ENCODE results near the gene IL1F10.

IL1F10 gene

GRCh38 chr2:113067681-113068080 lies at the start of gene IL1F10:
IL1F10 (plus strand) TSS chr2:113067970; CDS start chr2:113072739, 4,769 bp downstream.
- Mint-ChIP-seq H3K27ac (no peak within 1 kb of the TSS), H3K4me3 (no peak within 1 kb of the TSS)

GRCh38 chr2:113018509-113018908 lies 49.3 kb upstream of the IL1F10 start:
- ATAC-seq (replicated peaks) (no peak), DNase-seq (no peak)
- peaks cover 6 to 8% of the 10 kb centered on the region in 2 donors for H3K36me3 Mint-ChIP-seq
- no peak overlapping the region for H3K27ac Mint-ChIP-seq
- H3K4me1 Mint-ChIP-seq, result no peaks in the 10 kb centered on the region
- peaks cover 49 to 55% of the 10 kb centered on the region in 2 donors for H3K27me3 Mint-ChIP-seq
- no peak overlapping the region for H3K4me3 Mint-ChIP-seq
- H3K9me3 Mint-ChIP-seq, result peaks cover 12 to 15% of the 10 kb centered on the region in 2 donors

More at GRCh38 chr2:113067681-113068080, at the start of gene IL1F10:
- H3K9me3 Mint-ChIP-seq, result peaks cover 0 to 4% of the 10 kb centered on the region in 2 donors
- ATAC-seq (replicated peaks) (no peak), DNase-seq (no peak)
- no peaks in the 10 kb centered on the region for H3K4me1 Mint-ChIP-seq
- H3K27me3 Mint-ChIP-seq, result peaks cover 20 to 31% of the 10 kb centered on the region in 2 donors
- H3K36me3 Mint-ChIP-seq, result no peaks in the 10 kb centered on the region

- DNase-seq (no peak), ATAC-seq (replicated peaks) (peak; percentile 43 to 51)
- H3K4me3 Mint-ChIP-seq, result no peak overlapping the region
- peaks cover 6 to 8% of the 10 kb centered on the region in 2 donors for H3K36me3 Mint-ChIP-seq
- peaks cover 12 to 15% of the 10 kb centered on the region in 2 donors for H3K9me3 Mint-ChIP-seq
- peaks cover 9 to 12% of the 10 kb centered on the region in 2 donors for H3K4me1 Mint-ChIP-seq
- peaks cover 55 to 61% of the 10 kb centered on the region in 2 donors for H3K27me3 Mint-ChIP-seq
- H3K27ac Mint-ChIP-seq, result no peak overlapping the region
Measured at GRCh38 chr2:113021312-113021711, 46.5 kb upstream of the IL1F10 start.

- no peak for DNase-seq
- H3K36me3 Mint-ChIP-seq, result no peaks in the 10 kb centered on the region
- no peak overlapping the region for H3K27ac Mint-ChIP-seq
- H3K9me3 Mint-ChIP-seq, result peaks cover under 1 to 2% of the 10 kb centered on the region in 2 donors
- no peak for ATAC-seq (replicated peaks)
- H3K4me1 Mint-ChIP-seq, result peaks cover 10 to 12% of the 10 kb centered on the region in 2 donors
- H3K27me3 Mint-ChIP-seq, result peaks cover 44 to 53% of the 10 kb centered on the region in 2 donors
- no peak overlapping the region for H3K4me3 Mint-ChIP-seq
Measured at GRCh38 chr2:113024764-113025163, 43.0 kb upstream of the IL1F10 start.

GRCh38 chr2:113025737-113026136 lies 42.0 kb upstream of the IL1F10 start:
- peak; percentile 97 to 98 for ATAC-seq (replicated peaks)
- H3K9me3 Mint-ChIP-seq, result no peaks in the 10 kb centered on the region
- DNase-seq, result peak; percentile 4
- no peak overlapping the region for H3K4me3 Mint-ChIP-seq
- H3K4me1 Mint-ChIP-seq, result peaks cover 10 to 12% of the 10 kb centered on the region in 2 donors
- H3K36me3 Mint-ChIP-seq, result no peaks in the 10 kb centered on the region
- H3K27ac Mint-ChIP-seq, result no peak overlapping the region
- H3K27me3 Mint-ChIP-seq, result peaks cover 47 to 58% of the 10 kb centered on the region in 2 donors

- H3K4me3 Mint-ChIP-seq, result no peak overlapping the region
- H3K36me3 Mint-ChIP-seq, result no peaks in the 10 kb centered on the region
- H3K27me3 Mint-ChIP-seq, result peaks cover 43 to 53% of the 10 kb centered on the region in 2 donors
- H3K9me3 Mint-ChIP-seq, result no peaks in the 10 kb centered on the region
- DNase-seq (no peak), ATAC-seq (replicated peaks) (no peak)
- H3K4me1 Mint-ChIP-seq, result peaks cover 10 to 12% of the 10 kb centered on the region in 2 donors
- no peak overlapping the region for H3K27ac Mint-ChIP-seq
Measured at GRCh38 chr2:113027691-113028090, 40.1 kb upstream of the IL1F10 start.

- Mint-ChIP-seq H3K4me1 (peaks cover 10 to 12% of the 10 kb centered on the region in 2 donors), H3K9me3 (no peaks in the 10 kb centered on the region), H3K4me3 (no peak overlapping the region), H3K27me3 (peaks cover 43 to 51% of the 10 kb centered on the region in 2 donors), H3K27ac (no peak overlapping the region), H3K36me3 (no peaks in the 10 kb centered on the region)
- DNase-seq (no peak), ATAC-seq (replicated peaks) (no peak)
Measured at GRCh38 chr2:113028112-113028511, 39.7 kb upstream of the IL1F10 start.

GRCh38 chr2:113032737-113033136 lies 35.0 kb upstream of the IL1F10 start:
- Mint-ChIP-seq H3K4me1 (peaks cover 0 to 2% of the 10 kb centered on the region in 2 donors), H3K27ac (no peak overlapping the region), H3K27me3 (peaks cover 31 to 41% of the 10 kb centered on the region in 2 donors), H3K36me3 (no peaks in the 10 kb centered on the region), H3K9me3 (no peaks in the 10 kb centered on the region), H3K4me3 (no peak overlapping the region)
- no peak for DNase-seq
- ATAC-seq (replicated peaks), result no peak

GRCh38 chr2:113034016-113034415 lies 33.8 kb upstream of the IL1F10 start:
- H3K4me1 Mint-ChIP-seq, result no peaks in the 10 kb centered on the region
- DNase-seq (no peak), ATAC-seq (replicated peaks) (no peak)
- H3K9me3 Mint-ChIP-seq, result no peaks in the 10 kb centered on the region
- H3K36me3 Mint-ChIP-seq, result no peaks in the 10 kb centered on the region
- no peak overlapping the region for H3K4me3 Mint-ChIP-seq
- H3K27ac Mint-ChIP-seq, result no peak overlapping the region
- peaks cover 36 to 46% of the 10 kb centered on the region in 2 donors for H3K27me3 Mint-ChIP-seq

GRCh38 chr2:113036763-113037162 lies 31.0 kb upstream of the IL1F10 start:
- no peaks in the 10 kb centered on the region for H3K36me3 Mint-ChIP-seq
- H3K27me3 Mint-ChIP-seq, result peaks cover 26 to 46% of the 10 kb centered on the region in 2 donors
- no peak overlapping the region for H3K27ac Mint-ChIP-seq
- ATAC-seq (replicated peaks) (no peak), DNase-seq (no peak)
- H3K4me1 Mint-ChIP-seq, result no peaks in the 10 kb centered on the region
- no peaks in the 10 kb centered on the region for H3K9me3 Mint-ChIP-seq
- no peak overlapping the region for H3K4me3 Mint-ChIP-seq

GRCh38 chr2:113038291-113038690 lies 29.5 kb upstream of the IL1F10 start:
- ATAC-seq (replicated peaks), result no peak
- Mint-ChIP-seq H3K4me1 (no peaks in the 10 kb centered on the region), H3K27ac (no peak overlapping the region)

GRCh38 chr2:113039158-113039557 lies 28.6 kb upstream of the IL1F10 start:
- DNase-seq (no peak), ATAC-seq (replicated peaks) (no peak)
- Mint-ChIP-seq H3K4me1 (no peaks in the 10 kb centered on the region), H3K27me3 (peaks cover 26 to 42% of the 10 kb centered on the region in 2 donors), H3K9me3 (no peaks in the 10 kb centered on the region), H3K4me3 (no peak overlapping the region), H3K27ac (no peak overlapping the region), H3K36me3 (no peaks in the 10 kb centered on the region)

More at GRCh38 chr2:113038291-113038690, 29.5 kb upstream of the IL1F10 start:
- H3K9me3 Mint-ChIP-seq, result no peaks in the 10 kb centered on the region
- H3K36me3 Mint-ChIP-seq, result no peaks in the 10 kb centered on the region
- peaks cover 26 to 46% of the 10 kb centered on the region in 2 donors for H3K27me3 Mint-ChIP-seq
- H3K4me3 Mint-ChIP-seq, result no peak overlapping the region
- DNase-seq, result no peak

GRCh38 chr2:113039719-113040118 lies 28.1 kb upstream of the IL1F10 start:
- H3K4me1 Mint-ChIP-seq, result no peaks in the 10 kb centered on the region
- no peak for DNase-seq
- H3K27me3 Mint-ChIP-seq, result peaks cover 26 to 37% of the 10 kb centered on the region in 2 donors
- no peaks in the 10 kb centered on the region for H3K36me3 Mint-ChIP-seq
- no peak for ATAC-seq (replicated peaks)
- no peak overlapping the region for H3K4me3 Mint-ChIP-seq
- no peak overlapping the region for H3K27ac Mint-ChIP-seq
- no peaks in the 10 kb centered on the region for H3K9me3 Mint-ChIP-seq

GRCh38 chr2:113041871-113042270 lies 25.9 kb upstream of the IL1F10 start:
- peaks cover 24 to 38% of the 10 kb centered on the region in 2 donors for H3K27me3 Mint-ChIP-seq
- H3K4me1 Mint-ChIP-seq, result no peaks in the 10 kb centered on the region
- DNase-seq (no peak), ATAC-seq (replicated peaks) (no peak)
- no peaks in the 10 kb centered on the region for H3K36me3 Mint-ChIP-seq
- no peak overlapping the region for H3K27ac Mint-ChIP-seq
- no peaks in the 10 kb centered on the region for H3K9me3 Mint-ChIP-seq
- no peak overlapping the region for H3K4me3 Mint-ChIP-seq

GRCh38 chr2:113046465-113046864 lies 21.3 kb upstream of the IL1F10 start:
- no peak for ATAC-seq (replicated peaks)
- no peak for DNase-seq
- peak overlapping the region; percentile 25 for H3K27ac Mint-ChIP-seq
- H3K9me3 Mint-ChIP-seq, result peaks cover 0 to 4% of the 10 kb centered on the region in 2 donors
- peaks cover 17 to 27% of the 10 kb centered on the region in 2 donors for H3K27me3 Mint-ChIP-seq
- peaks cover 0 to 2% of the 10 kb centered on the region in 2 donors for H3K36me3 Mint-ChIP-seq
- no peak overlapping the region for H3K4me3 Mint-ChIP-seq
- no peaks in the 10 kb centered on the region for H3K4me1 Mint-ChIP-seq

Measured in stimulated activated naive B cell treated with anti-CD40 and anti-IgM and Interleukin-4, amounts not matched to agents 10 μg/mL and 1 μg/mL and 100 μg/mL, for 72 hours (primary cell).